OCI-LY3 (cell line): ENCODE data around the gene POLR2H.

Source experiments
- EZH2phosphoT487 ChIP-seq: fragments of 200-600 bp; shearing (Covaris generic); IDR thresholded peaks from 2 replicates; pipeline ENCODE4 v1.6.1; 2018; ENCODE audit warnings: antibody characterized with exemption, mixed run types, low read depth
- TF ChIP-seq, protein P1 (sequence below): fragments of 200-600, 300-600 bp; sonication (generic); IDR thresholded peaks from 2 replicates; pipeline ENCODE4 v1.5.1; 2014; ENCODE audit warnings: antibody characterized with exemption, low read length, low read depth

DNA sequence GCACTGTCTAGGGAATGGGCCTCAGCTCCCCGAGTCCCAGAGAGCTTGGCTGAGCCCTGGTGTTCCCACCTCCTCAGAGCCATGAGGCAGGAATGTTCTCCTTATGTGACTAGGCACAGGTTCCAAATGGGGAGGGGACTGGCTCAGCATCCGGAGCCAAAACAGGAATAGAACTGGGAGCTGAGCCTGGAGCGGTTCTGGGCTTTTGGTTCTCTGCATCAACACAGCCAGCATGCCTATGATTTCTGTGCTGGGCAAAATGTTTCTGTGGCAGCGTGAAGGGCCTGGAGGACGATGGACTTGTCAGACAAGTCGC lies 24.2 kb upstream of the POLR2H start, which contains the start of gene FAM131A:
- TF ChIP-seq, protein P1, sequence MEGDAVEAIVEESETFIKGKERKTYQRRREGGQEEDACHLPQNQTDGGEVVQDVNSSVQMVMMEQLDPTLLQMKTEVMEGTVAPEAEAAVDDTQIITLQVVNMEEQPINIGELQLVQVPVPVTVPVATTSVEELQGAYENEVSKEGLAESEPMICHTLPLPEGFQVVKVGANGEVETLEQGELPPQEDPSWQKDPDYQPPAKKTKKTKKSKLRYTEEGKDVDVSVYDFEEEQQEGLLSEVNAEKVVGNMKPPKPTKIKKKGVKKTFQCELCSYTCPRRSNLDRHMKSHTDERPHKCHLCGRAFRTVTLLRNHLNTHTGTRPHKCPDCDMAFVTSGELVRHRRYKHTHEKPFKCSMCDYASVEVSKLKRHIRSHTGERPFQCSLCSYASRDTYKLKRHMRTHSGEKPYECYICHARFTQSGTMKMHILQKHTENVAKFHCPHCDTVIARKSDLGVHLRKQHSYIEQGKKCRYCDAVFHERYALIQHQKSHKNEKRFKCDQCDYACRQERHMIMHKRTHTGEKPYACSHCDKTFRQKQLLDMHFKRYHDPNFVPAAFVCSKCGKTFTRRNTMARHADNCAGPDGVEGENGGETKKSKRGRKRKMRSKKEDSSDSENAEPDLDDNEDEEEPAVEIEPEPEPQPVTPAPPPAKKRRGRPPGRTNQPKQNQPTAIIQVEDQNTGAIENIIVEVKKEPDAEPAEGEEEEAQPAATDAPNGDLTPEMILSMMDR = no peak
- no peak for TF ChIP-seq EZH2phosphoT487
